Liver (tissue), 3 donors: ENCODE measurements around the gene FAM83G.

Experiments
- CTCF ChIP-seq: fragments of 150-350 bp; IDR thresholded peaks from 2 replicates; pipeline ENCODE4 v1.5.1; 2017; ENCODE audit warnings: improper control_type of control experiment, low read depth, low read length; ENCODE audit not compliant: missing input control
- FOXA1 ChIP-seq: IDR thresholded peaks from 2 replicates; pipeline ENCODE4 v1.6.1; 2016; ENCODE audit warnings: antibody characterized with exemption
- GABPA ChIP-seq, 2 donors: IDR thresholded peaks in 1 of 2; conservative IDR thresholded peaks in 1 of 2; 2 replicates each; pipeline ENCODE4 v1.6.1; 2016; ENCODE audit warnings: antibody characterized with exemption in 2 of 2, mild to moderate bottlenecking in 1 of 2, moderate library complexity in 1 of 2
- JUND ChIP-seq, 2 donors: IDR thresholded peaks; 2 replicates each; pipeline ENCODE4 v1.6.1; 2016; ENCODE audit warnings: antibody characterized with exemption in 2 of 2
- RAD21 ChIP-seq, 2 donors: IDR thresholded peaks; 2 replicates each; pipeline ENCODE4 v1.6.1; 2016; ENCODE audit warnings: antibody characterized with exemption in 2 of 2, mild to moderate bottlenecking in 2 of 2
- REST ChIP-seq: IDR thresholded peaks from 2 replicates; pipeline ENCODE4 v1.6.1; 2016; ENCODE audit warnings: antibody characterized with exemption, mild to moderate bottlenecking
- RXRA ChIP-seq, 2 donors: IDR thresholded peaks; 2 replicates each; pipeline ENCODE4 v1.6.1; 2017 to 2018; ENCODE audit warnings: antibody characterized with exemption in 2 of 2, mild to moderate bottlenecking in 1 of 2
- SP1 ChIP-seq: IDR thresholded peaks from 2 replicates; pipeline ENCODE4 v1.6.1; 2018; ENCODE audit warnings: antibody characterized with exemption, mild to moderate bottlenecking
- YY1 ChIP-seq: IDR thresholded peaks from 2 replicates; pipeline ENCODE4 v1.6.1; 2016; ENCODE audit warnings: antibody characterized with exemption, mild to moderate bottlenecking
- TF ChIP-seq, protein P1 (sequence below): IDR thresholded peaks from 2 replicates; pipeline ENCODE4 v1.6.1; 2016; ENCODE audit warnings: antibody characterized with exemption
- TF ChIP-seq, protein P2 (sequence below): IDR thresholded peaks from 2 replicates; pipeline ENCODE4 v1.6.1; 2016; ENCODE audit warnings: antibody characterized with exemption
- donor health status: healthy.
- donor health status: healthy.

DNA sequence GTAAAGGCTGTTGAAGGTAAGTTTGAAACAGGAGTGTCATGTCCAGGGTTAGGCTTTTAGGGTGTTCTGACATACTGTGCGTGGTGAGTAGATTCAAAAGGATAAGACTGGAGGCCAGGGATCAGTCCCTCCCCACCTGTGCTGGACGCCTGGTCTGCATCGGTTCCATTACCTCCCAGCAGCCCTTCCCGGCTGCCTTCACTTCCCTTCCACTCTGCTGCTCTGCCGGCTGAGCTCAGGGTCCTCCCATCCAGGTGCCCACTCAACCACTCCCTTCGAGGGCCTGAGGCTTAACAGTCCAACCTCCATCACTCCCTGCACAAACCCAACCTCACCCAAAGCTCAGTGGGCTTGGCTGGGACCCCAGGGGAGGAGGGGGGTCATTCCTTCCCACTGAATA lies 56.7 kb downstream of the FAM83G start:
- TF ChIP-seq SP1 (no peak), REST (no peak), CTCF (no peak), RXRA (IDR thresholded peaks at IDR 0.05) (no peak), JUND (IDR thresholded peaks at IDR 0.05) (no peak), YY1 (no peak), RAD21 (IDR thresholded peaks at IDR 0.05) (no peak), FOXA1 (no peak), GABPA (IDR thresholded peaks at IDR 0.05 in 1 of 2, conservative IDR thresholded peaks at IDR 0.05 in 1 of 2) (no peak)
- TF ChIP-seq, protein P1, sequence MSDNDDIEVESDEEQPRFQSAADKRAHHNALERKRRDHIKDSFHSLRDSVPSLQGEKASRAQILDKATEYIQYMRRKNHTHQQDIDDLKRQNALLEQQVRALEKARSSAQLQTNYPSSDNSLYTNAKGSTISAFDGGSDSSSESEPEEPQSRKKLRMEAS: no peak
- TF ChIP-seq, protein P2, sequence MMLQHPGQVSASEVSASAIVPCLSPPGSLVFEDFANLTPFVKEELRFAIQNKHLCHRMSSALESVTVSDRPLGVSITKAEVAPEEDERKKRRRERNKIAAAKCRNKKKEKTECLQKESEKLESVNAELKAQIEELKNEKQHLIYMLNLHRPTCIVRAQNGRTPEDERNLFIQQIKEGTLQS: no peak
